HG03060 (cell line): ENCODE results near the gene KRTAP4-12.
"Not testable (repeated sequence)": the region's sequence is repeated elsewhere in the genome, so short reads cannot be mapped to it uniquely, and the experiment has no call there.

ENCODE experiments used
- ATAC-seq: cut with Tn5 transposase; IDR thresholded peaks from one replicate; pipeline ENCODE4 v1.9.1; 2021; ENCODE audit warnings: low read depth, moderate number of reproducible peaks; ENCODE audit not compliant: unreplicated experiment

The KRTAP4-12 gene

GRCh38 chr17:41127371-41127770 is 3.4 kb upstream of the KRTAP4-12 start:
- no peak for ATAC-seq

- ATAC-seq, result no peak
Measured at GRCh38 chr17:41126412-41126811, 2.4 kb upstream of the KRTAP4-12 start.

- ATAC-seq, result no peak
Measured at GRCh38 chr17:41125064-41125463, 1.1 kb upstream of the KRTAP4-12 start.

GRCh38 chr17:41123292-41123990 is 541 bp downstream of the KRTAP4-12 start:
- ATAC-seq, result not testable (repeated sequence)

- no peak for ATAC-seq
Measured at GRCh38 chr17:41121742-41122141, 2.2 kb downstream of the KRTAP4-12 start.

GRCh38 chr17:41119696-41120690 is 4.0 kb downstream of the KRTAP4-12 start:
- ATAC-seq, result not testable (repeated sequence)

- no peak for ATAC-seq
Measured at GRCh38 chr17:41118721-41119120, 5.3 kb downstream of the KRTAP4-12 start.

GRCh38 chr17:41117846-41118386 is 6.1 kb downstream of the KRTAP4-12 start, which contains the start of gene KRTAP4-11:
KRTAP4-11 (minus strand) TSS chr17:41118373; CDS start chr17:41118315, 58 bp downstream.
- ATAC-seq, result not testable (repeated sequence)

GRCh38 chr17:41116297-41116696 is 7.7 kb downstream of the KRTAP4-12 start:
- ATAC-seq, result no peak

- no peak for ATAC-seq
Measured at GRCh38 chr17:41111151-41111885, 12.7 kb downstream of the KRTAP4-12 start.

GRCh38 chr17:41108728-41109386 is 15.1 kb downstream of the KRTAP4-12 start:
- ATAC-seq, result not testable (repeated sequence)

- no peak for ATAC-seq
Measured at GRCh38 chr17:41107941-41108450, 16.0 kb downstream of the KRTAP4-12 start.

- not testable (repeated sequence) for ATAC-seq
Measured at GRCh38 chr17:41105347-41105746, 18.6 kb downstream of the KRTAP4-12 start, which contains the start of gene KRTAP4-9. KRTAP4-9 (plus strand) TSS chr17:41105389; CDS start chr17:41105389, 0 bp downstream.

- ATAC-seq, result not testable (repeated sequence)
Measured at GRCh38 chr17:41104386-41105038, 19.5 kb downstream of the KRTAP4-12 start.

- ATAC-seq, result no peak
Measured at GRCh38 chr17:41103896-41104295, 20.1 kb downstream of the KRTAP4-12 start.

- ATAC-seq, result no peak
Measured at GRCh38 chr17:41101586-41102259, 22.3 kb downstream of the KRTAP4-12 start, which contains the start of gene KRTAP4-16. KRTAP4-16 (minus strand) TSS chr17:41102209; CDS start chr17:41102209, 0 bp downstream.

- not testable (repeated sequence) for ATAC-seq
Measured at GRCh38 chr17:41099682-41100480, 24.1 kb downstream of the KRTAP4-12 start.
